Measurements from ENCODE around the gene SPATA20.
A peak's percentile ranks its signal among the peaks of the same experiment; 100 is the strongest.

Gene SPATA20

DNA sequence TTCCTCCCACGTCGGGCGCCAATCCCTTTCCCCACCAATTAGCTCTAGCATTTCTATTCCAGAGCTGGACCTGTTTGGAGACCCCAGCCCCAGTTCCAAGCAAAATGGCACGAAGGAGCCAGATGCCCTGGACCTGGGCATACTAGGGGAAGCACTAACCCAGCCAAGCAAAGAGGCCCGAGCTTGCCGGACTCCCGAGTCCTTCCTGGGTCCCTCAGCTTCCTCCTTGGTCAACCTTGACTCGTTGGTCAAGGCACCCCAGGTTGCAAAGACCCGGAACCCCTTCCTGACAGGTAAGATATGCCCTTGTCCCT lies 5.6 kb upstream of the SPATA20 start:
- no peak for DNase-seq

- DNase-seq = peak; percentile 85 to 87
Measured at GRCh38 chr17:50541716-50542688, 5.0 kb upstream of the SPATA20 start.

DNA sequence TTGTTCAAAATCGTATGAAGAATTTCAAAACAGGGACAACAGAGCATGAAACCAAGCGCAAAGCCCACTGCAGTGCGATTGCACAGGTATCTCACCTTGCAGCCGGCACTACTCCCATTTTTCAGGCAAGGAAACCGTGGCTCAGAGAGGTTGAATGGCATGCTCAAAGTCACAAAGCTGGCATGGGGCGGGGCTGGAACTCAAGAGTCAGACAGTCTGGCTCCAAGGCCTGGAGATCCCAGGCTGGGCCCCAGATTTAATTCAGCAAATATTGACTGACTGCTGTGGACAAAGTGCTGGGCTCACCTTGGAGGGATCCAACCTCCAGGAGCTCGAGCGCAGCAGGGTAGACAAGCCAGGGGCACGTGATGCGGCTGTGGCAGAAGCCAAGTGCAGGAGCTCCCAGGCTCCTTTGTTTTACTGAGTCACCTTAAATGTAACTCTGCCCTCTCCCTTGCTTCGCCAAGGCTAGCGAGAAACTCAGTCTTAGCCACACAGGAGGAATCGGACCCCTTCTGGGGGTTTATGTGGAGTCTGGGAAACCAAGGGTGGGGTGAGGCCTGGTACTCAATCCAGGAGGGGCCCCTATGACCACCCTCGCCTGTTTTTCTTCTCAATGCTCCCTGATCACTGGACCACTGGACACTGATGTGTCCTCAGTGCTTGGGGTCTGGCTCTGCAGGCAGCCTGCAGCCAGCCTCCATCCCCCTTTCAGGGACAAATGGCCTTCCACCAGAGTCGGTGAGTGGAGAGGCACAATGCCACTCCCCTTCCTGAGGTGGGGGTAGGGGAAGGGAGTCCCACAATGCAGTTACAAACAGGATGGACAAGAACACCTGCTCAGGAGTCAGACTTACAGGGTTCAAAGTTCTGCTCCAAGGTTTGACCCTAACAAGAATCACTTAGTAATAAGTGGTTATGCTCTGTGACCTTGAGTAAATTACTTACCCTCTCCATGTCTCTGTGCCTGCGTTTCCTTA lies 3.9 kb upstream of the SPATA20 start:
- no peak for DNase-seq

GRCh38 chr17:50544516-50544915 lies 2.5 kb upstream of the SPATA20 start:
- no peak for DNase-seq

DNA sequence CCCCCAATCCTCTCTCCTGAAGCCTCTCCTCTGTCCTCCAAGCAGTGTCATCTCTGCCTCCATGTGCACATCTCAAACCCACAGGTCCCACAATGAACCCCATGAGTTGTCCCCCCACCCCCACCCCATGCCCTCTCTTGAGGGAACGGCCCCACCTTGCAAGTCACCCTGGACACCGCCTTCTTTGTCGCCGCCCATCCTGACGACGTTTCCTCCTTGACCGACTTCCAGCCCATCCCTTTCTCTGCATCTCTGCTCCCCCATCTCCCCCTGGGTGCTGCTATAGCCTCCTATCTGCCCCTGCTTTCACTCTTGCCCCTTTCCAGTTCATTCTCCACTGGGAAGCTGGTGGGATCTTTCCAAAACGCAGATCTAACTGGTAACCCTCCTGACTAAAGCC lies 1.7 kb upstream of the SPATA20 start:
- DNase-seq = no peak

- no peak for DNase-seq
Measured at GRCh38 chr17:50546701-50547034, 306 bp upstream of the SPATA20 start.

- no peak for DNase-seq
Measured at GRCh38 chr17:50547736-50548083, 736 bp downstream of the SPATA20 start.

GRCh38 chr17:50548831-50549230 lies 1.9 kb downstream of the SPATA20 start:
- DNase-seq = no peak

- no peak for DNase-seq
Measured at GRCh38 chr17:50549256-50549941, 2.4 kb downstream of the SPATA20 start.

GRCh38 chr17:50549969-50550368 lies 3.0 kb downstream of the SPATA20 start:
- DNase-seq = no peak

GRCh38 chr17:50550661-50551432 lies 3.9 kb downstream of the SPATA20 start:
- DNase-seq = no peak

- DNase-seq = no peak
Measured at GRCh38 chr17:50551433-50551815, 4.5 kb downstream of the SPATA20 start.

GRCh38 chr17:50551884-50552283 lies 4.9 kb downstream of the SPATA20 start:
- no peak for DNase-seq

- DNase-seq = no peak
Measured at GRCh38 chr17:50554201-50554600, 7.2 kb downstream of the SPATA20 start.

- no peak for DNase-seq
Measured at GRCh38 chr17:50556803-50557202, 9.8 kb downstream of the SPATA20 start.

- no peak for DNase-seq
Measured at GRCh38 chr17:50557630-50558029, 10.7 kb downstream of the SPATA20 start.

- no peak for DNase-seq
Measured at GRCh38 chr17:50558091-50558490, 11.1 kb downstream of the SPATA20 start.

DNA sequence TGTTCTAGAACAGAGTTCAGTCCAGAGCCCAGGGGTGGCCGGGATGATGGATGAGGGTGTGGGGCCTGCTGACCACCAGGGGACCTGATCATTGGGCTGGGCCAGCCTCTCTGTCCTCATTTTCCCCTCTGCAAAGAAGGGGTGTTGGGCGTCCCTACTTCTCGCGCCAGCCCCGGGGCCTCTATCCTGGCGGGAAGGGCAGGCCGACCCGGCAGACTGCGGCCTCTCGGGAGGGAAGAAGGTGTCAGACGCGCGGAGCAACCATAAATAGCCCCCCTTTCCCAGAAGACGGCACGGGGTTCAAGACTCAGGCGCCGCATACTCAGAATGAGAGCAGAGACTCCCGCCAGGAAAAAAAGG lies 11.6 kb downstream of the SPATA20 start:
- DNase-seq = no peak

DNA sequence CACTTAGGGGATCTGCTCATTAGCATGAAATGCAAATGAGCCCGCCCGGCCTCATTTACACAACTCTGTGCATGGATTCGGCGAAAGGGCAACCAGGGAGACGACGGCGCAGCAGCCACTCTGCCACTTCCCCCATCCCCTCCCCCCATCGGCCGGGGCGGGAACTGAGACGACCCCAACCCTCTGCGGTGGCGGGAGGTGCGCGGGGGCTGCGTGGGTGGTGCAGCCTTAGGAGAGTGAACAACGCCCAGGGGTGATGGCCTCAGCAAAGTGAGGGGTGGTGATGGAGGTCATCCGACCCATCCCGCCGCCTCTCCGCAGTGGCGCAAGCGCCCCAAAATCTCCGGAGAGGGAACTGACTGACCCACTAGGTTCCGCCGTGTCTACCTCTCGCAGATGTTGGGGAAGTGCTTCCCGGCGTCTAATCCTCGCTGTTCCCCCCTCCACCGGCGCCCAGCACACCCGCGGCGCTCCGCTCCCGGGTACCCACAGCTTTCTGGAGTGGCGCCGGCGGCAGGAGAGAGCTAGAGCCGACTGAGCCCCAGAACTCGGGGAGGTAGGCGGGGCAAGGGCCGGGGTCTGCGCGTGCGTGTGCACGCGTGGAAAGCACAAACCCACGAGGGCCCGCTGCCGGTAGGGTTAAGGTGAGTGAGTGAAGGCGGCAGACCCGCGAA lies 12.1 kb downstream of the SPATA20 start:
- DNase-seq = peak; percentile 21 to 43

DNA sequence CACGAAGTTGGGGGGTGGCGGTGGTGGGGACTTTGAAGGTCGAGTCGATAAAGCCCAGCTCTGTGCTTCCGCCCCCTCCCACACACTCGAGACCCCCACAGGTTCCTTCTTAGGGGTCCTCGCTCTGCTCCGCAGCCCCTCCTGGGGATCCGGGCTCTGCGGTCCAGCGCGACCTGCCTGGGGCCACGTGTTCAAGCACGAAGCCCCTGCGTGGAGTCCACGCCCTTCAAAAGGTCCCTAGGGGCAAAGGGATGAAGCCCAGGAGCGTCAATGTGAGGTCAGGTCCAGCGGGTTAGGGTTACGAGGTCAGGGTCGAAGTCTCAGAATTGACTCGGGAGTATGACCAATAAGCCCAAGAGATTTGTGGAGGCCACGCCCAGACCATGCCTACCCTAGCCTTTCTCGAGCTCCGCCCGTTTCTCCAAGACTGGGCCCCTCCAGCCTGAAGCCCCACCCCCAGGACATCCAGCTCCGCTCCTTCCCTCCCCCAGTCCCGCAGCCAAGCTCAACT lies 12.8 kb downstream of the SPATA20 start:
- peak; percentile 44 to 55 for DNase-seq

- DNase-seq = peak; percentile 89 to 92
Measured at GRCh38 chr17:50560185-50560824, 13.3 kb downstream of the SPATA20 start, which contains the start of gene CACNA1G. TSS of gene CACNA1G (plus strand) at chr17:50560715. CDS start at chr17:50561460, 745 bp downstream.

Data from activated CD4-positive, alpha-beta T cell treated with anti-CD3 and anti-CD28 coated beads, Interleukin-2, amount 50 U/mL, for 48 hours (primary cell).